ENCODE data around the gene ATP2A3.
"Not testable (repeated sequence)": the region's sequence is repeated elsewhere in the genome, so short reads cannot be mapped to it uniquely, and the experiment has no call there.

Gene ATP2A3

GRCh38 chr17:3954976-3955672 is 9.1 kb downstream of the ATP2A3 start:
- no peak for DNase-seq (ENCODE audit: low spot score)

GRCh38 chr17:3954086-3954485 is 10.2 kb downstream of the ATP2A3 start:
- DNase-seq (ENCODE audit: low spot score): no peak

- no peak for DNase-seq (ENCODE audit: low spot score)
Observed at GRCh38 chr17:3953542-3953941, 10.7 kb downstream of the ATP2A3 start.

GRCh38 chr17:3952186-3952585 is 12.1 kb downstream of the ATP2A3 start:
- DNase-seq (ENCODE audit: low spot score): no peak

- DNase-seq (ENCODE audit: low spot score): no peak
Observed at GRCh38 chr17:3951420-3951819, 12.8 kb downstream of the ATP2A3 start.

GRCh38 chr17:3951003-3951402 is 13.2 kb downstream of the ATP2A3 start:
- no peak for DNase-seq (ENCODE audit: low spot score)

- no peak for DNase-seq (ENCODE audit: low spot score)
Observed at GRCh38 chr17:3950584-3950983, 13.7 kb downstream of the ATP2A3 start.

GRCh38 chr17:3949418-3949817 is 14.8 kb downstream of the ATP2A3 start:
- DNase-seq (ENCODE audit: low spot score): no peak

GRCh38 chr17:3948551-3948950 is 15.7 kb downstream of the ATP2A3 start:
- DNase-seq (ENCODE audit: low spot score): not testable (repeated sequence)

- no peak for DNase-seq (ENCODE audit: low spot score)
Observed at GRCh38 chr17:3947318-3947810, 16.9 kb downstream of the ATP2A3 start.

GRCh38 chr17:3946711-3947235 is 17.5 kb downstream of the ATP2A3 start:
- peak; percentile 56 for DNase-seq (ENCODE audit: low spot score)

- DNase-seq (ENCODE audit: low spot score): peak; percentile 22
Observed at GRCh38 chr17:3944485-3945388, 19.5 kb downstream of the ATP2A3 start.

GRCh38 chr17:3943240-3943891 is 20.9 kb downstream of the ATP2A3 start:
- DNase-seq (ENCODE audit: low spot score): no peak

GRCh38 chr17:3940965-3941698 is 23.1 kb downstream of the ATP2A3 start:
- DNase-seq (ENCODE audit: low spot score): no peak

GRCh38 chr17:3937359-3937758 is 26.9 kb downstream of the ATP2A3 start:
- DNase-seq (ENCODE audit: low spot score): no peak

- DNase-seq (ENCODE audit: low spot score): no peak
Observed at GRCh38 chr17:3935825-3936355, 28.3 kb downstream of the ATP2A3 start.

GRCh38 chr17:3935140-3935542 is 29.1 kb downstream of the ATP2A3 start:
- DNase-seq (ENCODE audit: low spot score): peak; percentile 69

- DNase-seq (ENCODE audit: low spot score): no peak
Observed at GRCh38 chr17:3929764-3930163, 34.5 kb downstream of the ATP2A3 start.

GRCh38 chr17:3929181-3929580 is 35.1 kb downstream of the ATP2A3 start:
- DNase-seq (ENCODE audit: low spot score): no peak

GRCh38 chr17:3928406-3928805 is 35.8 kb downstream of the ATP2A3 start:
- DNase-seq (ENCODE audit: low spot score): no peak

GRCh38 chr17:3927628-3928340 is 36.5 kb downstream of the ATP2A3 start:
- no peak for DNase-seq (ENCODE audit: low spot score)
